Ishikawa (cell line): Measurements from ENCODE around the gene KBTBD2.

ENCODE experiments used
- CEBPB ChIP-seq: IDR thresholded peaks from 2 replicates; pipeline ENCODE4 v1.6.1; 2012
- CREB1 ChIP-seq: IDR thresholded peaks from 2 replicates; pipeline ENCODE4 v1.6.1; 2012; ENCODE audit warnings: low read depth
- EGR1 ChIP-seq: IDR thresholded peaks from 2 replicates; pipeline ENCODE4 v1.6.1; 2012
- EP300 ChIP-seq: IDR thresholded peaks from 2 replicates; pipeline ENCODE4 v1.6.1; 2012; ENCODE audit warnings: borderline replicate concordance
- FOXM1 ChIP-seq: IDR thresholded peaks from 2 replicates; pipeline ENCODE4 v1.6.1; 2012; ENCODE audit warnings: low read depth, borderline replicate concordance
- MAX ChIP-seq: IDR thresholded peaks from 2 replicates; pipeline ENCODE4 v1.6.1; 2012
- NFIC ChIP-seq: IDR thresholded peaks from 2 replicates; pipeline ENCODE4 v1.6.1; 2012
- RAD21 ChIP-seq: IDR thresholded peaks from 2 replicates; pipeline ENCODE4 v1.6.1; 2012; ENCODE audit warnings: low read depth
- REST ChIP-seq: IDR thresholded peaks from 2 replicates; pipeline ENCODE4 v1.6.1; 2012; ENCODE audit warnings: low read depth, mild to moderate bottlenecking
- TAF1 ChIP-seq: IDR thresholded peaks from 2 replicates; pipeline ENCODE4 v1.6.1; 2012; ENCODE audit warnings: low read depth, mild to moderate bottlenecking
- TCF12 ChIP-seq: IDR thresholded peaks from 2 replicates; pipeline ENCODE4 v1.6.1; 2012; ENCODE audit warnings: low read depth
- TEAD4 ChIP-seq: IDR thresholded peaks from 2 replicates; pipeline ENCODE4 v1.6.1; 2012
- USF1 ChIP-seq: IDR thresholded peaks from 2 replicates; pipeline ENCODE4 v1.6.1; 2012
- YY1 ChIP-seq: IDR thresholded peaks from 2 replicates; pipeline ENCODE4 v1.6.1; 2012; ENCODE audit warnings: low read depth
- ZBTB7A ChIP-seq: IDR thresholded peaks from 2 replicates; pipeline ENCODE4 v1.6.1; 2012; ENCODE audit warnings: low read depth

Gene KBTBD2

GRCh38 chr7:32892521-32893206, 1.1 kb upstream of the KBTBD2 start:
- TF ChIP-seq TCF12 (peak; percentile 12; the same call in 1 of the 2 replicates), MAX (no peak; the same call in 1 of the 2 replicates), RAD21 (no peak), CEBPB (no peak), ZBTB7A (peak; percentile 20), TAF1 (peak; percentile 39), EGR1 (no peak), REST (no peak)

- TF ChIP-seq TAF1 (peak; percentile 70), ZBTB7A (peak; percentile 86), REST (no peak), EGR1 (peak; percentile 64; the same call in 1 of the 2 replicates), TCF12 (peak; percentile 25; the same call in 1 of the 2 replicates)
These were observed 400 bp upstream of the KBTBD2 start for GRCh38 chr7:32891800-32892520.

- TF ChIP-seq TAF1 (no peak), CREB1 (no peak), NFIC (peak; percentile 9; the same call in 1 of the 2 replicates), REST (no peak), MAX (no peak)
These were observed 842 bp downstream of the KBTBD2 start for GRCh38 chr7:32890793-32891042.

GRCh38 chr7:32890010-32890792, 1.4 kb downstream of the KBTBD2 start:
- TF ChIP-seq FOXM1 (peak; percentile 81), CREB1 (no peak), TEAD4 (no peak), YY1 (no peak), MAX (no peak; the same call in 1 of the 2 replicates), EP300 (no peak), USF1 (peak; percentile 90), CEBPB (no peak), REST (no peak), NFIC (no peak)
